Panc1 (cell line): ENCODE results near the gene SELENOF. TPM values are rescaled to one million over a fixed set of nuclear protein-coding genes. Genes with fewer than 3 reads are reported as not detected.

ENCODE experiments used
- ATAC-seq: fragments of 200-7000 bp; cut with Tn5 transposase; 2 replicates; pipeline ENCODE4 v1.9.1; 2020; ENCODE audit warnings: mild to moderate bottlenecking, moderate library complexity
- BruUV-seq: library from RNA; stranded (reverse); fragments of 400-500 nt; replicated peaks from 2 replicates; lab custom pipeline; 2021; lab: Mats Ljungman, UMichigan
- CTCF ChIA-PET: fragments of 300-600 bp; sonication (Branson Sonifier 250); formaldehyde crosslinking; loops from one replicate; lab custom pipeline; 2022; ENCODE audit warnings: antibody characterized with exemption; lab: Charles Lee
- POLR2A ChIA-PET: fragments of 300-600 bp; sonication (Branson Sonifier 250); formaldehyde crosslinking; loops from one replicate; lab custom pipeline; 2022; ENCODE audit warnings: antibody characterized with exemption; lab: Charles Lee
- DNase-seq: peaks from one replicate; pipeline ENCODE4 v3.0.0-alpha.2; 2010; ENCODE audit warnings: low read depth, low spot score
- H3K27ac ChIP-seq: 2 replicates; pipeline ENCODE4 v1.5.1; 2011; ENCODE audit warnings: mild to moderate bottlenecking, low read length, inconsistent platforms
- H3K27me3 ChIP-seq: fragments of 200-500 bp; sonication (Bioruptor generic); 2 replicates; pipeline ENCODE4 v1.6.0; 2014; ENCODE audit warnings: low read length, inconsistent platforms; ENCODE audit not compliant: control insufficient read depth, insufficient read depth
- H3K36me3 ChIP-seq: fragments of 200-500 bp; sonication (Bioruptor generic); 2 replicates; pipeline ENCODE4 v1.5.1; 2014; ENCODE audit warnings: inconsistent platforms, mild to moderate bottlenecking, low read length, moderate library complexity; ENCODE audit not compliant: control insufficient read depth, insufficient read depth
- H3K4me1 ChIP-seq: 2 replicates; pipeline ENCODE4 v1.5.1; 2011; ENCODE audit warnings: inconsistent platforms, mild to moderate bottlenecking, low read length, moderate library complexity; ENCODE audit not compliant: control insufficient read depth, insufficient read depth
- H3K4me3 ChIP-seq, 2 experiments: 2 replicates each; pipeline ENCODE4 v1.5.1; 2011 to 2012; ENCODE audit warnings: low read depth in 2 of 2, low read length in 2 of 2, mild to moderate bottlenecking in 2 of 2, inconsistent platforms in 1 of 2, moderate library complexity in 1 of 2
- H3K9me3 ChIP-seq: fragments of 200-500 bp; sonication (Bioruptor generic); 2 replicates; pipeline ENCODE4 v1.5.1; 2014; ENCODE audit warnings: low read depth, mild to moderate bottlenecking, inconsistent platforms, low read length, moderate library complexity; ENCODE audit not compliant: control insufficient read depth, insufficient read depth
- CTCF ChIP-seq: fragments of 450-650 bp; IDR thresholded peaks from 2 replicates; pipeline ENCODE4 v1.5.1; 2017; ENCODE audit warnings: mild to moderate bottlenecking
- POLR2AphosphoS5 ChIP-seq: IDR thresholded peaks from 2 replicates; pipeline ENCODE4 v1.6.1; 2012; ENCODE audit warnings: mild to moderate bottlenecking, low read depth, low read length, moderate library complexity
- REST ChIP-seq, 2 experiments: IDR thresholded peaks; 2 replicates each; pipeline ENCODE4 v1.6.1; 2011 to 2012; ENCODE audit warnings: low read depth in 2 of 2, control low read depth in 1 of 2, low read length in 1 of 2, mild to moderate bottlenecking in 1 of 2, moderate library complexity in 1 of 2; ENCODE audit not compliant: insufficient read depth in 1 of 2
- SIN3A ChIP-seq: IDR thresholded peaks from 2 replicates; pipeline ENCODE4 v1.6.1; 2012; ENCODE audit warnings: low read depth, mild to moderate bottlenecking, low read length, moderate library complexity, borderline replicate concordance; ENCODE audit not compliant: insufficient read depth
- TCF7L2 ChIP-seq: IDR thresholded peaks from 2 replicates; pipeline ENCODE4 v1.6.1; 2011; ENCODE audit warnings: mild to moderate bottlenecking, low read depth, low read length, inconsistent platforms
- in situ Hi-C: cut with HindIII; loops from 2 replicates; pipeline ENCODE4 v1.10.0; 2016; ENCODE audit warnings: low sequenced_read_pairs, low pct_unique_long_range_greater_than_20kb
- intact Hi-C: fragments of 100-400 bp; cut with micrococcal nuclease; formaldehyde crosslinking; loops from one replicate; pipeline ENCODE4 v1.10.0; 2022; ENCODE audit not compliant: unreplicated experiment
- total RNA-seq: library from RNA; stranded (reverse); gene quantifications from one replicate; pipeline ENCODE4 v1.2.1, GENCODE V29; 2021; ENCODE audit not compliant: unreplicated experiment

The SELENOF gene
- total RNA-seq, 1 experiment from 2014 or later = 190 TPM

- H3K36me3 ChIP-seq = no peaks in the 10 kb centered on the region
- ChIA-PET POLR2A (no interaction called here), CTCF (no interaction called here)
- no TSS peak for BruUV-seq
- no peaks in the 10 kb centered on the region for H3K4me1 ChIP-seq
- no peak overlapping the region for H3K4me3 ChIP-seq
- TF ChIP-seq POLR2AphosphoS5 (no peak), CTCF (no peak), TCF7L2 (no peak), SIN3A (no peak)
- no peaks in the 10 kb centered on the region for H3K27me3 ChIP-seq
- in situ Hi-C loops (no loop called here), intact Hi-C loops (loop anchor here (2.0 kb wide), 2 partner anchors 132 to 192 kb away; no protein-coding TSS in a partner anchor)
- DNase-seq = no peak
- H3K9me3 ChIP-seq = no peaks in the 10 kb centered on the region
- no peak for ATAC-seq
- no peak overlapping the region for H3K27ac ChIP-seq
Observed at GRCh38 chr1:86832433-86832832, 81.5 kb downstream of the SELENOF start.

GRCh38 chr1:86829321-86829720, 84.6 kb downstream of the SELENOF start:
- DNase-seq = no peak
- TF ChIP-seq SIN3A (no peak), CTCF (no peak), REST (IDR thresholded peaks at IDR 0.05; ENCODE audit: insufficient read depth in 1 of 2, low read depth in 2 of 2, low read length in 1 of 2) (no peak), TCF7L2 (no peak), POLR2AphosphoS5 (no peak)
- ATAC-seq = no peak
- Histone ChIP-seq H3K36me3 (no peaks in the 10 kb centered on the region), H3K27ac (no peak overlapping the region), H3K9me3 (no peaks in the 10 kb centered on the region), H3K4me3 (no peak overlapping the region), H3K27me3 (peaks cover 4% of the 10 kb centered on the region), H3K4me1 (no peaks in the 10 kb centered on the region)
- ChIA-PET CTCF (no interaction called here), POLR2A (no interaction called here)
- intact Hi-C loops (no loop called here), in situ Hi-C loops (no loop called here)
- BruUV-seq = no TSS peak
